SK-N-MC (cell line): ENCODE data around the gene TCEAL5.
"Not testable (repeated sequence)": the region's sequence is repeated elsewhere in the genome, so short reads cannot be mapped to it uniquely, and the experiment has no call there.

Experiments used
- DNase-seq: peaks from one replicate; pipeline ENCODE4 v3.0.0-alpha.2; 2011; ENCODE audit warnings: low read depth, low spot score
- H3K27ac ChIP-seq: fragments of 200-600 bp; sonication (generic); 2 replicates; pipeline ENCODE4 v1.5.1; 2016; ENCODE audit warnings: mixed run types
- H3K36me3 ChIP-seq: fragments of 200-600 bp; sonication (generic); 2 replicates; pipeline ENCODE4 v1.6.1; 2017; ENCODE audit warnings: antibody characterized with exemption, low read length, mixed read lengths; ENCODE audit not compliant: insufficient read depth
- H3K4me3 ChIP-seq: fragments of 200-600 bp; sonication (generic); 2 replicates; pipeline ENCODE4 v1.5.1; 2016
- H3K9ac ChIP-seq: fragments of 200-600 bp; sonication (generic); 2 replicates; pipeline ENCODE4 v1.8.0; 2017; ENCODE audit warnings: mixed run types, mixed read lengths; ENCODE audit not compliant: insufficient read length
- H3K9me3 ChIP-seq: fragments of 200-600 bp; sonication (generic); 2 replicates; pipeline ENCODE4 v1.6.1; 2017; ENCODE audit warnings: low read depth, mild to moderate bottlenecking, antibody characterized with exemption, low read length, moderate library complexity, mixed read lengths
- EZH2 ChIP-seq: fragments of 200-600 bp; sonication (generic); IDR thresholded peaks from one replicate; pipeline ENCODE4 v1.6.1; 2017; ENCODE audit warnings: antibody characterized with exemption
- FOXP2 ChIP-seq: optimal IDR thresholded peaks from 2 replicates; pipeline ENCODE3; 2011; ENCODE audit warnings: mild to moderate bottlenecking, moderate library complexity; ENCODE audit not compliant: insufficient read depth; ENCODE audit errors: extremely low read length, control extremely low read depth
- POLR2AphosphoS5 ChIP-seq: IDR thresholded peaks from 2 replicates; pipeline ENCODE4 v1.6.1; 2012; ENCODE audit warnings: mild to moderate bottlenecking, low read depth, low read length, borderline replicate concordance

TCEAL5 gene

GRCh38 chrX:103276581-103277002, at the start of gene TCEAL5:
TCEAL5 (minus strand) TSS chrX:103276750; CDS start chrX:103274563, 2,187 bp downstream.
- TF ChIP-seq EZH2 (no peak), POLR2AphosphoS5 (no peak), FOXP2 (no peak)
- no peak within 1 kb of the TSS for H3K4me3 ChIP-seq
- no peaks in the 10 kb centered on the region for H3K9me3 ChIP-seq
- H3K9ac ChIP-seq, result no peak within 1 kb of the TSS
- DNase-seq, result no peak
- H3K27ac ChIP-seq, result no peak within 1 kb of the TSS
- H3K36me3 ChIP-seq, result no peaks in the 10 kb centered on the region

GRCh38 chrX:103311399-103311780, 34.8 kb upstream of the TCEAL5 start:
- H3K9me3 ChIP-seq, result no peaks in the 10 kb centered on the region
- H3K27ac ChIP-seq, result no peak overlapping the region
- no peak for DNase-seq
- H3K36me3 ChIP-seq, result no peaks in the 10 kb centered on the region
- no peak for TF ChIP-seq POLR2AphosphoS5
- TF ChIP-seq FOXP2, result no peak
- TF ChIP-seq EZH2, result no peak
- no peak overlapping the region for H3K4me3 ChIP-seq
- H3K9ac ChIP-seq, result no peak overlapping the region

GRCh38 chrX:103310555-103311398, 34.2 kb upstream of the TCEAL5 start, which contains the start of gene BEX2:
BEX2 (minus strand) TSS chrX:103310990; CDS start chrX:103309976, 1,014 bp downstream.
- H3K9ac ChIP-seq, result no peak within 1 kb of the TSS

GRCh38 chrX:103309860-103310554, 33.5 kb upstream of the TCEAL5 start:
- no peak for TF ChIP-seq POLR2AphosphoS5
- TF ChIP-seq FOXP2, result no peak
- no peak for TF ChIP-seq EZH2
- no peaks in the 10 kb centered on the region for H3K36me3 ChIP-seq
- peak overlapping the region; percentile 73 for H3K4me3 ChIP-seq
- no peaks in the 10 kb centered on the region for H3K9me3 ChIP-seq
- H3K27ac ChIP-seq, result no peak overlapping the region
- no peak overlapping the region for H3K9ac ChIP-seq
- DNase-seq, result no peak

More at GRCh38 chrX:103310555-103311398, 34.2 kb upstream of the TCEAL5 start, which contains the start of gene BEX2:
- TF ChIP-seq EZH2, result no peak
- TF ChIP-seq FOXP2, result no peak
- TF ChIP-seq POLR2AphosphoS5, result no peak
- Histone ChIP-seq H3K9me3 (no peaks in the 10 kb centered on the region), H3K36me3 (no peaks in the 10 kb centered on the region), H3K27ac (no peak within 1 kb of the TSS), H3K4me3 (peak within 1 kb of the TSS; percentile 73)
- DNase-seq, result no peak

- DNase-seq, result not testable (repeated sequence)
Measured at GRCh38 chrX:103305666-103306065, 29.1 kb upstream of the TCEAL5 start.

GRCh38 chrX:103304705-103305104, 28.2 kb upstream of the TCEAL5 start:
- Histone ChIP-seq H3K9me3 (no peaks in the 10 kb centered on the region), H3K27ac (no peak overlapping the region), H3K4me3 (no peak overlapping the region), H3K36me3 (no peaks in the 10 kb centered on the region), H3K9ac (no peak overlapping the region)
- no peak for DNase-seq
- TF ChIP-seq FOXP2 (no peak), POLR2AphosphoS5 (no peak), EZH2 (no peak)

More at GRCh38 chrX:103305666-103306065, 29.1 kb upstream of the TCEAL5 start:
- not testable (repeated sequence) for H3K9ac ChIP-seq, H3K9me3 ChIP-seq, H3K36me3 ChIP-seq, H3K27ac ChIP-seq, H3K4me3 ChIP-seq

- H3K9ac ChIP-seq, result no peak overlapping the region
Measured at GRCh38 chrX:103293118-103293517, 16.6 kb upstream of the TCEAL5 start.

GRCh38 chrX:103279624-103280023, 3.1 kb upstream of the TCEAL5 start:
- DNase-seq, result no peak
- Histone ChIP-seq H3K4me3 (no peak overlapping the region), H3K9me3 (no peaks in the 10 kb centered on the region), H3K36me3 (no peaks in the 10 kb centered on the region), H3K9ac (no peak overlapping the region), H3K27ac (no peak overlapping the region)
- TF ChIP-seq FOXP2 (no peak), POLR2AphosphoS5 (no peak), EZH2 (no peak)

More at GRCh38 chrX:103293118-103293517, 16.6 kb upstream of the TCEAL5 start:
- H3K36me3 ChIP-seq, result no peaks in the 10 kb centered on the region
- no peak overlapping the region for H3K4me3 ChIP-seq
- no peaks in the 10 kb centered on the region for H3K9me3 ChIP-seq
- TF ChIP-seq POLR2AphosphoS5 (no peak), FOXP2 (no peak), EZH2 (no peak)
- no peak overlapping the region for H3K27ac ChIP-seq
- no peak for DNase-seq
